Panc1 (cell line): ENCODE data around the gene CRTC1. TPM values are rescaled to one million over a fixed set of nuclear protein-coding genes. Genes with fewer than 3 reads are reported as not detected.
A peak's percentile ranks its signal among the peaks of the same experiment; 100 is the strongest.

Experiments
- ATAC-seq: fragments of 200-7000 bp; cut with Tn5 transposase; 2 replicates; pipeline ENCODE4 v1.9.1; 2020; ENCODE audit warnings: mild to moderate bottlenecking, moderate library complexity
- BruUV-seq: library from RNA; stranded (reverse); fragments of 400-500 nt; replicated peaks from 2 replicates; lab custom pipeline; 2021; lab: Mats Ljungman, UMichigan
- CTCF ChIA-PET: fragments of 300-600 bp; sonication (Branson Sonifier 250); formaldehyde crosslinking; loops from one replicate; lab custom pipeline; 2022; ENCODE audit warnings: antibody characterized with exemption; lab: Charles Lee
- POLR2A ChIA-PET: fragments of 300-600 bp; sonication (Branson Sonifier 250); formaldehyde crosslinking; loops from one replicate; lab custom pipeline; 2022; ENCODE audit warnings: antibody characterized with exemption; lab: Charles Lee
- DNase-seq: peaks from one replicate; pipeline ENCODE4 v3.0.0-alpha.2; 2010; ENCODE audit warnings: low read depth, low spot score
- H3K27ac ChIP-seq: 2 replicates; pipeline ENCODE4 v1.5.1; 2011; ENCODE audit warnings: mild to moderate bottlenecking, low read length, inconsistent platforms
- H3K27me3 ChIP-seq: fragments of 200-500 bp; sonication (Bioruptor generic); 2 replicates; pipeline ENCODE4 v1.6.0; 2014; ENCODE audit warnings: low read length, inconsistent platforms; ENCODE audit not compliant: control insufficient read depth, insufficient read depth
- H3K36me3 ChIP-seq: fragments of 200-500 bp; sonication (Bioruptor generic); 2 replicates; pipeline ENCODE4 v1.5.1; 2014; ENCODE audit warnings: inconsistent platforms, mild to moderate bottlenecking, low read length, moderate library complexity; ENCODE audit not compliant: control insufficient read depth, insufficient read depth
- H3K4me1 ChIP-seq: 2 replicates; pipeline ENCODE4 v1.5.1; 2011; ENCODE audit warnings: inconsistent platforms, mild to moderate bottlenecking, low read length, moderate library complexity; ENCODE audit not compliant: control insufficient read depth, insufficient read depth
- H3K4me3 ChIP-seq, 2 experiments: 2 replicates each; pipeline ENCODE4 v1.5.1; 2011 to 2012; ENCODE audit warnings: low read depth in 2 of 2, low read length in 2 of 2, mild to moderate bottlenecking in 2 of 2, inconsistent platforms in 1 of 2, moderate library complexity in 1 of 2
- H3K9me3 ChIP-seq: fragments of 200-500 bp; sonication (Bioruptor generic); 2 replicates; pipeline ENCODE4 v1.5.1; 2014; ENCODE audit warnings: low read depth, mild to moderate bottlenecking, inconsistent platforms, low read length, moderate library complexity; ENCODE audit not compliant: control insufficient read depth, insufficient read depth
- CTCF ChIP-seq: fragments of 450-650 bp; IDR thresholded peaks from 2 replicates; pipeline ENCODE4 v1.5.1; 2017; ENCODE audit warnings: mild to moderate bottlenecking
- POLR2AphosphoS5 ChIP-seq: IDR thresholded peaks from 2 replicates; pipeline ENCODE4 v1.6.1; 2012; ENCODE audit warnings: mild to moderate bottlenecking, low read depth, low read length, moderate library complexity
- REST ChIP-seq, 2 experiments: IDR thresholded peaks; 2 replicates each; pipeline ENCODE4 v1.6.1; 2011 to 2012; ENCODE audit warnings: low read depth in 2 of 2, control low read depth in 1 of 2, low read length in 1 of 2, mild to moderate bottlenecking in 1 of 2, moderate library complexity in 1 of 2; ENCODE audit not compliant: insufficient read depth in 1 of 2
- SIN3A ChIP-seq: IDR thresholded peaks from 2 replicates; pipeline ENCODE4 v1.6.1; 2012; ENCODE audit warnings: low read depth, mild to moderate bottlenecking, low read length, moderate library complexity, borderline replicate concordance; ENCODE audit not compliant: insufficient read depth
- TCF7L2 ChIP-seq: IDR thresholded peaks from 2 replicates; pipeline ENCODE4 v1.6.1; 2011; ENCODE audit warnings: mild to moderate bottlenecking, low read depth, low read length, inconsistent platforms
- in situ Hi-C: cut with HindIII; loops from 2 replicates; pipeline ENCODE4 v1.10.0; 2016; ENCODE audit warnings: low sequenced_read_pairs, low pct_unique_long_range_greater_than_20kb
- intact Hi-C: fragments of 100-400 bp; cut with micrococcal nuclease; formaldehyde crosslinking; loops from one replicate; pipeline ENCODE4 v1.10.0; 2022; ENCODE audit not compliant: unreplicated experiment
- total RNA-seq: library from RNA; stranded (reverse); gene quantifications from one replicate; pipeline ENCODE4 v1.2.1, GENCODE V29; 2021; ENCODE audit not compliant: unreplicated experiment

Gene CRTC1
- total RNA-seq, 1 experiment from 2014 or later, result 18.2 TPM

- DNase-seq, result no peak
- ATAC-seq, result no peak
- H3K36me3 ChIP-seq, result peaks cover 3% of the 10 kb centered on the region; the same call in 1 of the 2 replicates
- H3K9me3 ChIP-seq, result no peaks in the 10 kb centered on the region
- in situ Hi-C loops, result no loop called here
- ChIA-PET POLR2A (no interaction called here), CTCF (interaction anchor here (0.6 kb wide), 1 partner anchor 27 kb away, joined by 3 read pairs; no protein-coding TSS in a partner anchor)
- intact Hi-C loops, result no loop called here
- no peak overlapping the region for H3K4me3 ChIP-seq
- H3K4me1 ChIP-seq, result no peaks in the 10 kb centered on the region
- no peak overlapping the region for H3K27ac ChIP-seq
- TF ChIP-seq TCF7L2 (no peak), POLR2AphosphoS5 (no peak), CTCF (no peak), REST (IDR thresholded peaks at IDR 0.05; ENCODE audit: insufficient read depth in 1 of 2, low read depth in 2 of 2, low read length in 1 of 2) (no peak), SIN3A (no peak)
- H3K27me3 ChIP-seq, result no peaks in the 10 kb centered on the region
- BruUV-seq, result no TSS peak
Measured at GRCh38 chr19:18828786-18829185, 145.3 kb downstream of the CRTC1 start.

- POLR2A ChIA-PET, result no interaction called here
- CTCF ChIA-PET, result no interaction called here
- in situ Hi-C loops, result no loop called here
Measured at GRCh38 chr19:18830488-18830887, 147.0 kb downstream of the CRTC1 start.

GRCh38 chr19:18831524-18832305, 148.2 kb downstream of the CRTC1 start, which contains the start of gene UPF1:
Gene UPF1 (plus strand): TSS chr19:18831959. CDS start chr19:18832210, 251 bp downstream.
- no peaks in the 10 kb centered on the region for H3K9me3 ChIP-seq
- H3K4me3 ChIP-seq, result peak within 1 kb of the TSS; percentile 76 to 83
- H3K27ac ChIP-seq, result peak within 1 kb of the TSS; percentile 87
- in situ Hi-C loops, result no loop called here
- DNase-seq, result peak; percentile 25
- POLR2A ChIA-PET, result interaction anchor here (0.7 kb wide), 1 partner anchor 19 kb away, joined by 7 read pairs; no protein-coding TSS in a partner anchor
- intact Hi-C loops, result no loop called here
- CTCF ChIA-PET, result no interaction called here
- no peaks in the 10 kb centered on the region for H3K27me3 ChIP-seq
- H3K4me1 ChIP-seq, result peaks cover 6% of the 10 kb centered on the region; the same call in 1 of the 2 replicates
- ATAC-seq, result peak; percentile 92
- TF ChIP-seq SIN3A, result peak; percentile 83; the same call in 1 of the 2 replicates
- TF ChIP-seq POLR2AphosphoS5, result peak; percentile 66
- no peak for TF ChIP-seq REST (IDR thresholded peaks at IDR 0.05; ENCODE audit: insufficient read depth in 1 of 2, low read depth in 2 of 2, low read length in 1 of 2)
- no peak for TF ChIP-seq TCF7L2
- no peak for TF ChIP-seq CTCF
- peaks cover 3% of the 10 kb centered on the region; the same call in 1 of the 2 replicates for H3K36me3 ChIP-seq
- BruUV-seq, result no TSS peak

More at GRCh38 chr19:18830488-18830887, 147.0 kb downstream of the CRTC1 start:
- BruUV-seq, result no TSS peak
- peaks cover 6% of the 10 kb centered on the region; the same call in 1 of the 2 replicates for H3K4me1 ChIP-seq
- DNase-seq (no peak), ATAC-seq (no peak)
- no peaks in the 10 kb centered on the region for H3K9me3 ChIP-seq
- TF ChIP-seq SIN3A, result no peak
- intact Hi-C loops, result no loop called here
- H3K4me3 ChIP-seq, result no peak overlapping the region
- peaks cover 3% of the 10 kb centered on the region; the same call in 1 of the 2 replicates for H3K36me3 ChIP-seq
- no peaks in the 10 kb centered on the region for H3K27me3 ChIP-seq
- H3K27ac ChIP-seq, result no peak overlapping the region
